Measurements from ENCODE around the gene WDTC1.

- TF ChIP-seq CTCF (IDR thresholded peaks at IDR 0.05): no peak
- no peak for TF ChIP-seq EZH2 (IDR thresholded peaks at IDR 0.05; ENCODE audit: borderline replicate concordance, insufficient read depth, low read depth, low read length, poor library complexity, severe bottlenecking)
These were observed 71.6 kb downstream of the WDTC1 start for GRCh38 chr1:27306071-27306470.

All from B cell (primary cell).